Stimulated activated naive CD8-positive, alpha-beta T cell treated with anti-CD3 and anti-CD28 coated beads, Interleukin-15, amount 100 ng/mL, for 72 hours (primary cell): ENCODE data around the gene RAB40AL.
A peak's percentile ranks its signal among the peaks of the same experiment; 100 is the strongest.
"Not testable (repeated sequence)": the region's sequence is repeated elsewhere in the genome, so short reads cannot be mapped to it uniquely, and the experiment has no call there.

ENCODE experiments used
- ATAC-seq: fragments of 150-1000 bp; cut with Tn5 transposase; 2 replicates; pipeline ENCODE4 v1.10.0; 2021; ENCODE audit warnings: mild to moderate bottlenecking, moderate library complexity
- DNase-seq, 2 donors: peaks; one replicate each; pipeline ENCODE4 v3.0.0; 2021 to 2022
- H3K27ac Mint-ChIP-seq, 2 donors: one replicate each; pipeline ENCODE4 v1.8.0; 2022; ENCODE audit warnings: mild to moderate bottlenecking in 2 of 2, mixed read lengths in 2 of 2, moderate library complexity in 2 of 2
- H3K27me3 Mint-ChIP-seq: one replicate; pipeline ENCODE4 v1.8.0; 2022; ENCODE audit warnings: mixed read lengths
- H3K4me1 Mint-ChIP-seq: one replicate; pipeline ENCODE4 v1.8.0; 2022; ENCODE audit warnings: mild to moderate bottlenecking, mixed read lengths
- H3K4me3 Mint-ChIP-seq, 2 donors: one replicate each; pipeline ENCODE4 v1.8.0; 2022; ENCODE audit warnings: mild to moderate bottlenecking in 2 of 2, mixed read lengths in 2 of 2, moderate library complexity in 1 of 2
- H3K9me3 Mint-ChIP-seq, 2 donors: one replicate each; pipeline ENCODE4 v1.8.0; 2022; ENCODE audit warnings: mixed read lengths in 2 of 2

Gene RAB40AL

GRCh38 chrX:102968216-102968615, 31.1 kb downstream of the RAB40AL start:
- no peaks in the 10 kb centered on the region for H3K4me1 Mint-ChIP-seq
- no peak overlapping the region for H3K4me3 Mint-ChIP-seq
- no peak overlapping the region for H3K27ac Mint-ChIP-seq
- H3K9me3 Mint-ChIP-seq: peaks cover 0 to 12% of the 10 kb centered on the region in 2 donors
- ATAC-seq: no peak
- no peak for DNase-seq
- no peaks in the 10 kb centered on the region for H3K27me3 Mint-ChIP-seq

GRCh38 chrX:102971536-102971935, 34.5 kb downstream of the RAB40AL start:
- not testable (repeated sequence) for H3K4me3 Mint-ChIP-seq, H3K27me3 Mint-ChIP-seq, ATAC-seq, H3K27ac Mint-ChIP-seq, DNase-seq, H3K4me1 Mint-ChIP-seq
- H3K9me3 Mint-ChIP-seq: peaks cover 0 to 19% of the 10 kb centered on the region in 2 donors

GRCh38 chrX:102975016-102975415, 37.9 kb downstream of the RAB40AL start:
- ATAC-seq (no peak), DNase-seq (no peak)
- Mint-ChIP-seq H3K4me3 (no peak overlapping the region), H3K4me1 (no peaks in the 10 kb centered on the region), H3K27ac (no peak overlapping the region), H3K27me3 (no peaks in the 10 kb centered on the region), H3K9me3 (peaks cover 0 to 9% of the 10 kb centered on the region in 2 donors)

- Mint-ChIP-seq H3K9me3 (peaks cover 0 to 9% of the 10 kb centered on the region in 2 donors), H3K4me3 (no peak overlapping the region), H3K4me1 (no peaks in the 10 kb centered on the region), H3K27me3 (no peaks in the 10 kb centered on the region), H3K27ac (no peak overlapping the region)
- DNase-seq: no peak
- ATAC-seq: no peak
Observed at GRCh38 chrX:102976286-102976685, 39.2 kb downstream of the RAB40AL start.

GRCh38 chrX:102976793-102977495, 39.9 kb downstream of the RAB40AL start:
- Mint-ChIP-seq H3K4me3 (no peak overlapping the region), H3K27ac (no peak overlapping the region)
- no peak for DNase-seq

GRCh38 chrX:102978594-102978993, 41.5 kb downstream of the RAB40AL start:
- ATAC-seq (no peak), DNase-seq (no peak)
- peaks cover 0 to 3% of the 10 kb centered on the region in 2 donors for H3K9me3 Mint-ChIP-seq
- H3K4me3 Mint-ChIP-seq: no peak overlapping the region
- H3K4me1 Mint-ChIP-seq: no peaks in the 10 kb centered on the region
- no peak overlapping the region for H3K27ac Mint-ChIP-seq
- H3K27me3 Mint-ChIP-seq: no peaks in the 10 kb centered on the region

More at GRCh38 chrX:102976793-102977495, 39.9 kb downstream of the RAB40AL start:
- no peak for ATAC-seq
- Mint-ChIP-seq H3K27me3 (no peaks in the 10 kb centered on the region), H3K9me3 (peaks cover 0 to 9% of the 10 kb centered on the region in 2 donors), H3K4me1 (no peaks in the 10 kb centered on the region)

GRCh38 chrX:102979536-102979935, 42.5 kb downstream of the RAB40AL start:
- DNase-seq: no peak
- H3K4me1 Mint-ChIP-seq: no peaks in the 10 kb centered on the region
- H3K4me3 Mint-ChIP-seq: no peak overlapping the region

GRCh38 chrX:102983205-102983604, 46.1 kb downstream of the RAB40AL start:
- Mint-ChIP-seq H3K27ac (no peak overlapping the region), H3K9me3 (no peaks in the 10 kb centered on the region), H3K27me3 (no peaks in the 10 kb centered on the region), H3K4me1 (no peaks in the 10 kb centered on the region), H3K4me3 (no peak overlapping the region)
- ATAC-seq: no peak
- DNase-seq: no peak

More at GRCh38 chrX:102979536-102979935, 42.5 kb downstream of the RAB40AL start:
- peak overlapping the region in 1 of 2 donors; percentile 34 for H3K27ac Mint-ChIP-seq
- ATAC-seq: no peak
- H3K9me3 Mint-ChIP-seq: no peaks in the 10 kb centered on the region
- H3K27me3 Mint-ChIP-seq: no peaks in the 10 kb centered on the region

- Mint-ChIP-seq H3K27me3 (no peaks in the 10 kb centered on the region), H3K9me3 (no peaks in the 10 kb centered on the region), H3K27ac (no peak overlapping the region), H3K4me1 (no peaks in the 10 kb centered on the region), H3K4me3 (no peak overlapping the region)
- DNase-seq (no peak), ATAC-seq (no peak)
Observed at GRCh38 chrX:102985192-102985591, 48.1 kb downstream of the RAB40AL start.
